Measurements from ENCODE around the gene SERPINA4. TPM values are rescaled to one million over a fixed set of nuclear protein-coding genes. Genes with fewer than 3 reads are reported as not detected.
A peak's percentile ranks its signal among the peaks of the same experiment; 100 is the strongest.

The SERPINA4 gene
- total and polyA plus RNA-seq, 2 experiments from 2014 or later, result not detected

DNA sequence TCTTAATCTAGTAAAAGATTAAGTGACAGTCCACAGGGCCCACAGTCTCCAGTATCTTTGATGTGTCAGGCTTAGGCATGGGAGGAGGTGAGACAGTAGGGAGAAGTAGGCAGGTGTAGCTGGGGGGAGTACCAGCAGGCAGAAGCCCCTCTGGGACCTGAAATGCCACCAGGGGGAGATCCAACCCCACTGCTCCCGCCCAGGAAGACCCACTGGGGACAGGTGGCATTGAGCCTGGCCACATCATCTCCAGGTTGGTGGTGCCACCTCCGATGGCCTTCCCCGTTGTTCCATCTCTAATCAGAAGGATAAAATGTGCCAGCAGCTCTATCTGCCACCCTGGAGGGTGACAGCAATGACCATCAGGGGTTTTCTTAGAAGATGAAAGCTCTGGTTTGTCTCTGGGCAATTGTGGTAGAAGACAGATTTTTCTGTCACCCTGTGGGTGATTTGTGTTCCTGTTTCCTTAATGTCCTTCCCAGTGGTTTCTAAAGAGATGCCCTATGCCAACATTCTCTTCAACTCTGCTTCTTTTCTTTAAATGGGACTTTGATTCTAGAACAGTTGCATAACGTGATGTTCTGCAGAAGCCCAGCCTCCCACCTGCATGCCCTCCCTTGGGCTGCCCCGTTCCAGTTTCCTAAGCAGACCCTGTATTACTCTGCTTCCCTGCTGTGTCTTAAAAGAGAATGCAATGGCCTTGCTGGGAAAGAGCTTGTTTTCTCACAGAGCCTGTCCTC, 39.7 kb upstream of the SERPINA4 start:
- Histone ChIP-seq H3K4me3 (no peak overlapping the region), H3K79me2 (replicated peaks; ENCODE audit: insufficient read depth) (no peaks in the 10 kb centered on the region), H3K9me2 (ENCODE audit: insufficient read depth) (peaks cover 9% of the 10 kb centered on the region), H2AFZ (no peak overlapping the region), H3K27me3 (ENCODE audit: insufficient read depth) (no peaks in the 10 kb centered on the region), H3K4me2 (no peak overlapping the region), H3K4me1 (ENCODE audit: insufficient read depth) (no peaks in the 10 kb centered on the region; the same call in 1 of the 2 replicates), H4K20me1 (replicated peaks; ENCODE audit: insufficient read depth) (no peaks in the 10 kb centered on the region), H3K27ac (ENCODE audit: low read depth) (no peak overlapping the region), H3F3A (replicated peaks; ENCODE audit: low read depth) (no peaks in the 10 kb centered on the region), H3K36me3 (ENCODE audit: insufficient read depth) (no peaks in the 10 kb centered on the region)
- Mint-ChIP-seq H3K4me1 (peaks cover 12% of the 10 kb centered on the region), H3K27ac (no peak overlapping the region), H3K9me3 (peaks cover 13% of the 10 kb centered on the region), H3K27me3 (ENCODE audit: insufficient read depth, low read depth, poor library complexity) (peaks cover 6% of the 10 kb centered on the region), H3K36me3 (ENCODE audit: low read depth) (peaks cover 15% of the 10 kb centered on the region), H3K4me3 (no peak overlapping the region)
- DNase-seq (ENCODE audit: low spot score) (no peak), ATAC-seq (no peak)
- TF ChIP-seq, protein P1, sequence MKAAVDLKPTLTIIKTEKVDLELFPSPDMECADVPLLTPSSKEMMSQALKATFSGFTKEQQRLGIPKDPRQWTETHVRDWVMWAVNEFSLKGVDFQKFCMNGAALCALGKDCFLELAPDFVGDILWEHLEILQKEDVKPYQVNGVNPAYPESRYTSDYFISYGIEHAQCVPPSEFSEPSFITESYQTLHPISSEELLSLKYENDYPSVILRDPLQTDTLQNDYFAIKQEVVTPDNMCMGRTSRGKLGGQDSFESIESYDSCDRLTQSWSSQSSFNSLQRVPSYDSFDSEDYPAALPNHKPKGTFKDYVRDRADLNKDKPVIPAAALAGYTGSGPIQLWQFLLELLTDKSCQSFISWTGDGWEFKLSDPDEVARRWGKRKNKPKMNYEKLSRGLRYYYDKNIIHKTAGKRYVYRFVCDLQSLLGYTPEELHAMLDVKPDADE (IDR thresholded peaks at IDR 0.05), result no peak
- TF ChIP-seq ZNF331 (CRISPR knock-in tag; IDR thresholded peaks at IDR 0.05; ENCODE audit: low read depth), result no peak
- TF ChIP-seq EZH2 (IDR thresholded peaks at IDR 0.05; ENCODE audit: low read depth, unreplicated experiment), result no peak
- TF ChIP-seq, protein P2, sequence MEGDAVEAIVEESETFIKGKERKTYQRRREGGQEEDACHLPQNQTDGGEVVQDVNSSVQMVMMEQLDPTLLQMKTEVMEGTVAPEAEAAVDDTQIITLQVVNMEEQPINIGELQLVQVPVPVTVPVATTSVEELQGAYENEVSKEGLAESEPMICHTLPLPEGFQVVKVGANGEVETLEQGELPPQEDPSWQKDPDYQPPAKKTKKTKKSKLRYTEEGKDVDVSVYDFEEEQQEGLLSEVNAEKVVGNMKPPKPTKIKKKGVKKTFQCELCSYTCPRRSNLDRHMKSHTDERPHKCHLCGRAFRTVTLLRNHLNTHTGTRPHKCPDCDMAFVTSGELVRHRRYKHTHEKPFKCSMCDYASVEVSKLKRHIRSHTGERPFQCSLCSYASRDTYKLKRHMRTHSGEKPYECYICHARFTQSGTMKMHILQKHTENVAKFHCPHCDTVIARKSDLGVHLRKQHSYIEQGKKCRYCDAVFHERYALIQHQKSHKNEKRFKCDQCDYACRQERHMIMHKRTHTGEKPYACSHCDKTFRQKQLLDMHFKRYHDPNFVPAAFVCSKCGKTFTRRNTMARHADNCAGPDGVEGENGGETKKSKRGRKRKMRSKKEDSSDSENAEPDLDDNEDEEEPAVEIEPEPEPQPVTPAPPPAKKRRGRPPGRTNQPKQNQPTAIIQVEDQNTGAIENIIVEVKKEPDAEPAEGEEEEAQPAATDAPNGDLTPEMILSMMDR (conservative IDR thresholded peaks at IDR 0.05; ENCODE audit: low read depth in 2 of 2), result peak in 1 of 2 experiments; percentile 36; a peak in 2 of 4 replicates
- no peak for TF ChIP-seq POLR2AphosphoS5 (IDR thresholded peaks at IDR 0.05; ENCODE audit: low read depth)

DNA sequence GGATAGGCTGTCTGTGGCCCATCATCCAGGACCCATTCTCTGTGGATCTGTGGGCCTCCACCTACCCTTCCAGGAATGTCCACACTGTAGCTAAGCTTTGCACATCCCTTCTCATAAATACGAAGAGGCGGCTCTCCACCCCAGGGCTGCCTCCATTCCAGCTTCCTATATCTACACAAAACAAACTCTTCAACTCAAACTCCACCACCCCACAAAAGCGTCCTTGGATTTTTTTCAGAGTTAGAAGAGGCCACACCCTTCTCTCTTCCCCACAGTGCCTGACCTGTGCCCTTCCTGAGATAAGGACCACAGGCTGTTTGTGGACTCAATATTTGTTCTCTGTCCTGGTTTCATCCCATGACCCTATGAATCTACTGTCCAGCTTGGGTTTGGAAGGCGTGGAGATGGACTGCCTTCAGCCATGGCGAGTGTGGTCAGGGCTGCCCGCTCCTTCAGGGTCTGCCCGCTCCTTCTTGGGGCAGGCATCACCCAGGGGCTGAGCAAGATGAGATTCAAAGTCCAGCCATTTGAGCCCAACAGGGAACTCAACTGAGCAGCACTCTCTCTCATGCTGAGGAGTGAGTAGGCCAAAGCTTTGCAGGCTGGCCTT, 39.0 kb upstream of the SERPINA4 start:
- H3K4me1 Mint-ChIP-seq, result peaks cover 9% of the 10 kb centered on the region
- peaks cover 15% of the 10 kb centered on the region for H3K36me3 Mint-ChIP-seq (ENCODE audit: low read depth)
- no peak overlapping the region for H2AFZ ChIP-seq
- no peaks in the 10 kb centered on the region for H3K27me3 ChIP-seq (ENCODE audit: insufficient read depth)
- no peaks in the 10 kb centered on the region for H3K36me3 ChIP-seq (ENCODE audit: insufficient read depth)
- H3K79me2 ChIP-seq (replicated peaks; ENCODE audit: insufficient read depth), result no peaks in the 10 kb centered on the region
- no peak overlapping the region for H3K27ac ChIP-seq (ENCODE audit: low read depth)
- no peaks in the 10 kb centered on the region for H3F3A ChIP-seq (replicated peaks; ENCODE audit: low read depth)
- no peaks in the 10 kb centered on the region; the same call in 1 of the 2 replicates for H3K4me1 ChIP-seq (ENCODE audit: insufficient read depth)
- no peaks in the 10 kb centered on the region for H4K20me1 ChIP-seq (replicated peaks; ENCODE audit: insufficient read depth)
- ATAC-seq (no peak), DNase-seq (ENCODE audit: low spot score) (no peak)
- peaks cover 5% of the 10 kb centered on the region for H3K27me3 Mint-ChIP-seq (ENCODE audit: insufficient read depth, low read depth, poor library complexity)
- H3K27ac Mint-ChIP-seq, result no peak overlapping the region
- H3K9me3 Mint-ChIP-seq, result peaks cover 13% of the 10 kb centered on the region
- peaks cover 9% of the 10 kb centered on the region for H3K9me2 ChIP-seq (ENCODE audit: insufficient read depth)
- no peak overlapping the region for H3K4me3 Mint-ChIP-seq
- no peak overlapping the region for H3K4me2 ChIP-seq
- no peak overlapping the region for H3K4me3 ChIP-seq
- TF ChIP-seq JUNB (IDR thresholded peaks at IDR 0.05; ENCODE audit: unreplicated experiment), result no peak
- TF ChIP-seq EZH2 (IDR thresholded peaks at IDR 0.05; ENCODE audit: low read depth, unreplicated experiment), result no peak
- no peak for TF ChIP-seq POLR2AphosphoS5 (IDR thresholded peaks at IDR 0.05; ENCODE audit: low read depth)
- TF ChIP-seq, protein P1 (IDR thresholded peaks at IDR 0.05), result no peak
- no peak for TF ChIP-seq ZNF331 (CRISPR knock-in tag; IDR thresholded peaks at IDR 0.05; ENCODE audit: low read depth)
- TF ChIP-seq, protein P3, sequence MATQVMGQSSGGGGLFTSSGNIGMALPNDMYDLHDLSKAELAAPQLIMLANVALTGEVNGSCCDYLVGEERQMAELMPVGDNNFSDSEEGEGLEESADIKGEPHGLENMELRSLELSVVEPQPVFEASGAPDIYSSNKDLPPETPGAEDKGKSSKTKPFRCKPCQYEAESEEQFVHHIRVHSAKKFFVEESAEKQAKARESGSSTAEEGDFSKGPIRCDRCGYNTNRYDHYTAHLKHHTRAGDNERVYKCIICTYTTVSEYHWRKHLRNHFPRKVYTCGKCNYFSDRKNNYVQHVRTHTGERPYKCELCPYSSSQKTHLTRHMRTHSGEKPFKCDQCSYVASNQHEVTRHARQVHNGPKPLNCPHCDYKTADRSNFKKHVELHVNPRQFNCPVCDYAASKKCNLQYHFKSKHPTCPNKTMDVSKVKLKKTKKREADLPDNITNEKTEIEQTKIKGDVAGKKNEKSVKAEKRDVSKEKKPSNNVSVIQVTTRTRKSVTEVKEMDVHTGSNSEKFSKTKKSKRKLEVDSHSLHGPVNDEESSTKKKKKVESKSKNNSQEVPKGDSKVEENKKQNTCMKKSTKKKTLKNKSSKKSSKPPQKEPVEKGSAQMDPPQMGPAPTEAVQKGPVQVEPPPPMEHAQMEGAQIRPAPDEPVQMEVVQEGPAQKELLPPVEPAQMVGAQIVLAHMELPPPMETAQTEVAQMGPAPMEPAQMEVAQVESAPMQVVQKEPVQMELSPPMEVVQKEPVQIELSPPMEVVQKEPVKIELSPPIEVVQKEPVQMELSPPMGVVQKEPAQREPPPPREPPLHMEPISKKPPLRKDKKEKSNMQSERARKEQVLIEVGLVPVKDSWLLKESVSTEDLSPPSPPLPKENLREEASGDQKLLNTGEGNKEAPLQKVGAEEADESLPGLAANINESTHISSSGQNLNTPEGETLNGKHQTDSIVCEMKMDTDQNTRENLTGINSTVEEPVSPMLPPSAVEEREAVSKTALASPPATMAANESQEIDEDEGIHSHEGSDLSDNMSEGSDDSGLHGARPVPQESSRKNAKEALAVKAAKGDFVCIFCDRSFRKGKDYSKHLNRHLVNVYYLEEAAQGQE (IDR thresholded peaks at IDR 0.05; ENCODE audit: unreplicated experiment), result no peak

Measured in GM23338 (cell line).